HEK293T (cell line): ENCODE data around the gene ANTXR1.

Experiments used
- ARNT ChIP-seq: fragments of 450-650 bp; IDR thresholded peaks from 2 replicates; pipeline ENCODE4 v1.6.1; 2017; ENCODE audit warnings: mild to moderate bottlenecking
- BHLHE40 ChIP-seq: fragments of 450-650 bp; IDR thresholded peaks from 2 replicates; pipeline ENCODE4 v1.6.1; 2016; ENCODE audit warnings: mild to moderate bottlenecking, moderate library complexity, borderline replicate concordance
- CTBP1 ChIP-seq: fragments of 450-650 bp; IDR thresholded peaks from 2 replicates; pipeline ENCODE4 v1.6.1; 2016; ENCODE audit warnings: borderline replicate concordance
- ELF4 ChIP-seq: fragments of 450-650 bp; IDR thresholded peaks from 2 replicates; pipeline ENCODE4 v1.6.1; 2017; ENCODE audit warnings: antibody characterized with exemption
- FOXA1 ChIP-seq: fragments of 450-650 bp; IDR thresholded peaks from 2 replicates; pipeline ENCODE4 v1.6.1; 2016; ENCODE audit warnings: mild to moderate bottlenecking
- FOXM1 ChIP-seq: fragments of 450-650 bp; IDR thresholded peaks from 2 replicates; pipeline ENCODE4 v1.6.1; 2017; ENCODE audit warnings: mild to moderate bottlenecking, borderline replicate concordance
- L3MBTL2 ChIP-seq: fragments of 450-650 bp; conservative IDR thresholded peaks from 2 replicates; pipeline ENCODE4 v1.6.1; 2016; ENCODE audit warnings: mild to moderate bottlenecking
- SP1 ChIP-seq: fragments of 450-650 bp; IDR thresholded peaks from 2 replicates; pipeline ENCODE4 v1.6.1; 2017
- SUZ12 ChIP-seq: fragments of 450-650 bp; IDR thresholded peaks from 2 replicates; pipeline ENCODE4 v1.6.1; 2016; ENCODE audit warnings: mild to moderate bottlenecking
- TARDBP ChIP-seq: fragments of 450-650 bp; IDR thresholded peaks from 2 replicates; pipeline ENCODE4 v1.6.1; 2016

DNA sequence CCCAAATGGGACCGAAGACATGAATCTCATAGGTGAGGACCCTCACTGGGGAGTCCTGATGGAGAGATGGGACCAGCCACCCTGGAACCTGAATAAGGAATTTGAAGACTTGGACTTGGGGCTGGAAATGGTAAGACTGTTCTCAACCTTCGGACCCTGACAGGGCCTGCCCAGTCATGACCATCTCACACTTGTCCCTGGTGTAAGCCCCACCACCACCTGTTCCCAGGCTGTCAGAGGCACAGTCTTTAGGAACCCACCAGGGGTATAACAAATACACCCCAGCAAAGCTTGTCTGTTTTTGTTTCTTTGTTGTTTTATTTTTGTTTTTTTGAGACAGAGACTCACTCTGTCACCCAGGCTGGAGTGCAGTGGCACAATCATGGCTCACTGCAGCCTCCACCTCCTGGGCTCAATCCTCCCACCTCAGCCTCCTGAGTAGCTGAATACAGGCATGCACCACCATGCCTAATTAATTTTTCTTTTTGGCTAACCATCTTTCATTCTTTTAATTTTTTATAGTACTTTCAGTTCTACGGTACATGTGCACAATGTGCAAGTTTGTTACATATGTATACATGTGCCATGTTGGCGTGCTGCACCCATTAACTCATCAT, 267.9 kb downstream of the ANTXR1 start:
- TF ChIP-seq BHLHE40 (no peak), FOXM1 (no peak), SUZ12 (no peak), FOXA1 (no peak), ELF4 (no peak), SP1 (no peak), TARDBP (no peak), ARNT (no peak), L3MBTL2 (no peak), CTBP1 (no peak)
